ENCODE measurements around the gene MTX3.

GRCh38 chr5:80036615-80037014, 45.6 kb upstream of the MTX3 start:
- TF ChIP-seq CTCF (IDR thresholded peaks at IDR 0.05) (no peak), POLR2A (IDR thresholded peaks at IDR 0.05) (no peak)
